Neural cell (in vitro differentiated cells): ENCODE measurements around the gene MPZL1. TPM values are rescaled to one million over a fixed set of nuclear protein-coding genes. Genes with fewer than 3 reads are reported as not detected.

Source experiments
- H2AFZ ChIP-seq: fragments of 200-600, 300-800 bp; sonication (generic), shearing (Covaris generic); 2 replicates; pipeline ENCODE4 v1.6.0; 2014; ENCODE audit warnings: low read depth, mild to moderate bottlenecking, antibody characterized with exemption, low read length, moderate library complexity
- H3F3A ChIP-seq: fragments of 200-600 bp; shearing (Covaris generic); 2 replicates; pipeline ENCODE4 v1.6.1; 2016; ENCODE audit warnings: mild to moderate bottlenecking, moderate library complexity, mixed read lengths, antibody characterized with exemption, low read length; ENCODE audit not compliant: insufficient read depth, poor library complexity, severe bottlenecking
- H3K27ac ChIP-seq: fragments of 200-600, 300-800 bp; sonication (generic), shearing (Covaris generic); 2 replicates; pipeline ENCODE4 v1.5.1; 2014; ENCODE audit warnings: mild to moderate bottlenecking, low read length, moderate library complexity
- H3K27me3 ChIP-seq: fragments of 300-800, 200-600 bp; sonication (generic), shearing (Covaris generic); 2 replicates; pipeline ENCODE4 v1.6.0; 2014; ENCODE audit warnings: mild to moderate bottlenecking, low read depth, low read length, moderate library complexity; ENCODE audit not compliant: insufficient read depth
- H3K36me3 ChIP-seq: fragments of 300-800, 200-600 bp; sonication (generic), shearing (Covaris generic); 2 replicates; pipeline ENCODE4 v1.5.1; 2014; ENCODE audit warnings: mild to moderate bottlenecking, antibody characterized with exemption, low read length, moderate library complexity; ENCODE audit not compliant: insufficient read depth
- H3K4me2 ChIP-seq: fragments of 300-800, 200-600 bp; sonication (generic), shearing (Covaris generic); 2 replicates; pipeline ENCODE4 v1.6.0; 2014; ENCODE audit warnings: mild to moderate bottlenecking, low read length
- H3K4me3 ChIP-seq: fragments of 300-800, 200-600 bp; sonication (generic), shearing (Covaris generic); 2 replicates; pipeline ENCODE4 v1.5.1; 2014; ENCODE audit warnings: mild to moderate bottlenecking, low read length, moderate library complexity
- H3K79me2 ChIP-seq: fragments of 200-600 bp; shearing (Covaris generic); replicated peaks from 2 replicates; pipeline ENCODE4 v1.6.0; 2014; ENCODE audit warnings: mild to moderate bottlenecking, low read length, moderate library complexity; ENCODE audit not compliant: insufficient read depth
- H3K9ac ChIP-seq: fragments of 300-800, 200-600 bp; sonication (generic), shearing (Covaris generic); 2 replicates; pipeline ENCODE4 v1.6.1; 2016; ENCODE audit warnings: mild to moderate bottlenecking, low read length, mixed read lengths
- H3K9me2 ChIP-seq: fragments of 200-600 bp; shearing (Covaris generic); 2 replicates; pipeline ENCODE4 v1.6.1; 2016; ENCODE audit warnings: mild to moderate bottlenecking, low read length, mixed read lengths; ENCODE audit not compliant: insufficient read depth
- H3K9me3 ChIP-seq: fragments of 200-600, 300-800 bp; sonication (generic), shearing (Covaris generic); 2 replicates; pipeline ENCODE4 v1.6.1; 2016; ENCODE audit warnings: mild to moderate bottlenecking, mixed run types, low read length, moderate library complexity, mixed read lengths
- H4K20me1 ChIP-seq: fragments of 200-600 bp; shearing (Covaris generic); 2 replicates; pipeline ENCODE4 v1.6.1; 2016; ENCODE audit warnings: mild to moderate bottlenecking, mixed run types; ENCODE audit not compliant: insufficient read depth
- CTCF ChIP-seq: fragments of 450-650 bp; IDR thresholded peaks from 2 replicates; pipeline ENCODE4 v1.5.1; 2014; ENCODE audit warnings: antibody characterized with exemption, mild to moderate bottlenecking, moderate library complexity; ENCODE audit not compliant: poor library complexity, severe bottlenecking
- EP300 ChIP-seq: fragments of 450-650 bp; conservative IDR thresholded peaks from 2 replicates; pipeline ENCODE4 v1.6.1; 2014; ENCODE audit warnings: antibody characterized with exemption, mild to moderate bottlenecking, moderate library complexity; ENCODE audit not compliant: poor library complexity, severe bottlenecking
- EZH2 ChIP-seq: fragments of 200-600, 300-800 bp; shearing (Covaris generic), sonication (generic); IDR thresholded peaks from 2 replicates; pipeline ENCODE4 v1.6.1; 2014; ENCODE audit warnings: antibody characterized with exemption, low read length, borderline replicate concordance, mild to moderate bottlenecking; ENCODE audit not compliant: insufficient read depth, poor library complexity, severe bottlenecking
- MXI1 ChIP-seq: fragments of 450-650 bp; conservative IDR thresholded peaks from 2 replicates; pipeline ENCODE4 v1.6.1; 2014; ENCODE audit warnings: antibody characterized with exemption, mild to moderate bottlenecking; ENCODE audit not compliant: poor library complexity, severe bottlenecking
- POLR2AphosphoS5 ChIP-seq: IDR thresholded peaks from 2 replicates; pipeline ENCODE4 v1.6.1; 2012
- RAD21 ChIP-seq: fragments of 450-650 bp; conservative IDR thresholded peaks from 2 replicates; pipeline ENCODE4 v1.6.1; 2014; ENCODE audit warnings: antibody characterized with exemption, mild to moderate bottlenecking, moderate library complexity
- SMC3 ChIP-seq: fragments of 450-650 bp; conservative IDR thresholded peaks from 2 replicates; pipeline ENCODE4 v1.6.1; 2014; ENCODE audit warnings: antibody characterized with exemption, mild to moderate bottlenecking, moderate library complexity; ENCODE audit not compliant: poor library complexity
- TAF1 ChIP-seq: IDR thresholded peaks from 2 replicates; pipeline ENCODE4 v1.6.1; 2012; ENCODE audit warnings: low read depth
- polyA plus RNA-seq: library from polyadenylated mRNA; depleted of rRNA; stranded (reverse); fragments of >200 nt; gene quantifications from 2 replicates; pipeline ENCODE4 v1.2.3, GENCODE V29; 2014
- TF ChIP-seq, protein P1 (sequence below): IDR thresholded peaks from 2 replicates; pipeline ENCODE4 v1.6.1; 2012; ENCODE audit warnings: borderline replicate concordance

Gene MPZL1
- polyA plus RNA-seq, 1 donor from 2014 or later: 167 TPM

DNA sequence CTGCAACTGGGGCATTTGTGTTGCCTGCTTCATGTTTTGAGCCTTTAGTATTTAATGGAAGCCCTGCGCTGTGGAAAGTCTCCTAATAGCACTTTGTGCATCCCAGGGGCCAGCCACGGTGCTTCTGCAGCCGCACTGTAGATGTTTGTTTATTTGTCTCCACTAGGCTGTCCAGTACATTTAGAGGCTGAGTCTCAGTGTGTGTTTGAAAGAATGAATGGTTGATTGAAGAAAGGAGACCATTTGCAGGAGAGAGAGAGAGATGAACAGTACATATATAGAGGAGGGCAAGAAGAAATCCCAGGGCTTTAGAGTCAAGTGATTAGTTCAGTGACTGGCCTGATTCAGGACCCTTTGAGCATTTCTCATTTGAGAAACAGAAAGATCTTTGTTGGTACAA is 33.9 kb downstream of the MPZL1 start:
- no peak overlapping the region for H3K9ac ChIP-seq
- no peak overlapping the region for H3K27ac ChIP-seq
- H3K36me3 ChIP-seq: no peaks in the 10 kb centered on the region
- TF ChIP-seq TAF1 (no peak), EZH2 (no peak), POLR2AphosphoS5 (no peak), RAD21 (no peak), EP300 (no peak), SMC3 (no peak), CTCF (no peak), MXI1 (no peak)
- TF ChIP-seq, protein P1, sequence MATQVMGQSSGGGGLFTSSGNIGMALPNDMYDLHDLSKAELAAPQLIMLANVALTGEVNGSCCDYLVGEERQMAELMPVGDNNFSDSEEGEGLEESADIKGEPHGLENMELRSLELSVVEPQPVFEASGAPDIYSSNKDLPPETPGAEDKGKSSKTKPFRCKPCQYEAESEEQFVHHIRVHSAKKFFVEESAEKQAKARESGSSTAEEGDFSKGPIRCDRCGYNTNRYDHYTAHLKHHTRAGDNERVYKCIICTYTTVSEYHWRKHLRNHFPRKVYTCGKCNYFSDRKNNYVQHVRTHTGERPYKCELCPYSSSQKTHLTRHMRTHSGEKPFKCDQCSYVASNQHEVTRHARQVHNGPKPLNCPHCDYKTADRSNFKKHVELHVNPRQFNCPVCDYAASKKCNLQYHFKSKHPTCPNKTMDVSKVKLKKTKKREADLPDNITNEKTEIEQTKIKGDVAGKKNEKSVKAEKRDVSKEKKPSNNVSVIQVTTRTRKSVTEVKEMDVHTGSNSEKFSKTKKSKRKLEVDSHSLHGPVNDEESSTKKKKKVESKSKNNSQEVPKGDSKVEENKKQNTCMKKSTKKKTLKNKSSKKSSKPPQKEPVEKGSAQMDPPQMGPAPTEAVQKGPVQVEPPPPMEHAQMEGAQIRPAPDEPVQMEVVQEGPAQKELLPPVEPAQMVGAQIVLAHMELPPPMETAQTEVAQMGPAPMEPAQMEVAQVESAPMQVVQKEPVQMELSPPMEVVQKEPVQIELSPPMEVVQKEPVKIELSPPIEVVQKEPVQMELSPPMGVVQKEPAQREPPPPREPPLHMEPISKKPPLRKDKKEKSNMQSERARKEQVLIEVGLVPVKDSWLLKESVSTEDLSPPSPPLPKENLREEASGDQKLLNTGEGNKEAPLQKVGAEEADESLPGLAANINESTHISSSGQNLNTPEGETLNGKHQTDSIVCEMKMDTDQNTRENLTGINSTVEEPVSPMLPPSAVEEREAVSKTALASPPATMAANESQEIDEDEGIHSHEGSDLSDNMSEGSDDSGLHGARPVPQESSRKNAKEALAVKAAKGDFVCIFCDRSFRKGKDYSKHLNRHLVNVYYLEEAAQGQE: no peak
- H3K9me3 ChIP-seq: no peaks in the 10 kb centered on the region
- H3K4me2 ChIP-seq: no peak overlapping the region
- H3K9me2 ChIP-seq: no peaks in the 10 kb centered on the region
- H4K20me1 ChIP-seq: no peaks in the 10 kb centered on the region
- H3F3A ChIP-seq: no peaks in the 10 kb centered on the region
- H3K4me3 ChIP-seq: no peak overlapping the region
- peaks cover 9% of the 10 kb centered on the region for H3K79me2 ChIP-seq
- H2AFZ ChIP-seq: no peak overlapping the region
- no peaks in the 10 kb centered on the region for H3K27me3 ChIP-seq

DNA sequence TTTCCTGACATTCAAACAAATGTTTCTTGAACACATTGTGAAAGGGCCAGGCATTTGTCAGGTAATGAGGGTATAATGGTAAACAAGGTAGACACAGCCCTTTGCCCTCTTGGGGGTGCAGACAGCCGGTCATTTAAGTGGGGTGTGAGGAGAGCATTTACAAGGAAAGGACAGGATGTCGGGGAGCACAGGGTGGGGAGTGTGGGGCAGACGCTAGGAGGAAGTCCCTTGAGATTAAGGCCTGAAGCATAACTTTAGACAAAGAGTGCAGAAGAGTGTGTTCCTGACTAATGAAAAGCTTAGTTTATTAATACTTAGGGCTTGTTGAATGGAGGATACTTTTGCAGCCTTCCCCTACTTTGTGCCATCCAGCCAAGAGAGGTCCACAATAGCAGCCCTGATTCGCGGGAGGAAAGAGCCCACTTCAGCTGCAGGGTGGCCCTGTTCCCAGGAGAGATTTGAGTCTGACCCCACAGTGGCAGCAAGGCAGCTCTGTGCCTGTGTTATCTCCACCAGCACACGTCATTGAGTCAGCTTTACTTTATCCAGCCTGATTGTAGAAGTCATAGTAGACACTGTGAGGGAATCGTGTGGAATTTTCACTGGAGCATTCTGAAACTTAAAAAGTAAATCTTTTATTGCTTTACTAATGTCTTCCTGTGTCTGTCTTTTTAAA is 35.1 kb downstream of the MPZL1 start:
- Histone ChIP-seq H4K20me1 (no peaks in the 10 kb centered on the region), H3K27me3 (no peaks in the 10 kb centered on the region), H3K4me2 (no peak overlapping the region), H3K4me3 (no peak overlapping the region), H3K36me3 (no peaks in the 10 kb centered on the region), H3K27ac (no peak overlapping the region), H3K9me3 (no peaks in the 10 kb centered on the region), H3F3A (no peaks in the 10 kb centered on the region), H3K79me2 (peaks cover 6% of the 10 kb centered on the region), H3K9ac (no peak overlapping the region), H2AFZ (no peak overlapping the region), H3K9me2 (no peaks in the 10 kb centered on the region)
- no peak for TF ChIP-seq CTCF
- TF ChIP-seq TAF1: no peak
- TF ChIP-seq MXI1: no peak
